Skin of body (tissue), 2 donors: ENCODE data around the gene AK5. TPM values are rescaled to one million over a fixed set of nuclear protein-coding genes. Genes with fewer than 3 reads are reported as not detected.

ENCODE experiments used
- DNase-seq: peaks from one replicate; lab custom pipeline; 2025; lab: John Stamatoyannopoulos, UW
- total RNA-seq: library from RNA; depleted of rRNA; stranded (reverse); fragments of >200 nt; gene quantifications from one replicate; pipeline ENCODE4 v1.2.3, GENCODE V29; 2014

Gene AK5
- total RNA-seq, 1 donor from 2014 or later: 6.4 TPM

GRCh38 chr1:77540501-77541161, 258.8 kb downstream of the AK5 start:
- no peak for DNase-seq

- DNase-seq: no peak
Measured at GRCh38 chr1:77541162-77541545, 259.3 kb downstream of the AK5 start.

- no peak for DNase-seq
Measured at GRCh38 chr1:77542813-77543420, 261.1 kb downstream of the AK5 start.

- no peak for DNase-seq
Measured at GRCh38 chr1:77543822-77544448, 262.1 kb downstream of the AK5 start.

- DNase-seq: no peak
Measured at GRCh38 chr1:77544845-77545244, 263.0 kb downstream of the AK5 start.

- DNase-seq: peak; percentile 48
Measured at GRCh38 chr1:77545970-77546369, 264.2 kb downstream of the AK5 start.

GRCh38 chr1:77546890-77547289, 265.1 kb downstream of the AK5 start:
- no peak for DNase-seq

GRCh38 chr1:77548285-77548684, 266.5 kb downstream of the AK5 start:
- no peak for DNase-seq

- DNase-seq: no peak
Measured at GRCh38 chr1:77550135-77550534, 268.3 kb downstream of the AK5 start.

GRCh38 chr1:77552626-77553025, 270.8 kb downstream of the AK5 start:
- DNase-seq: no peak

GRCh38 chr1:77553568-77554291, 271.9 kb downstream of the AK5 start:
- no peak for DNase-seq

- no peak for DNase-seq
Measured at GRCh38 chr1:77556045-77556444, 274.2 kb downstream of the AK5 start.

GRCh38 chr1:77557053-77557452, 275.2 kb downstream of the AK5 start:
- no peak for DNase-seq

GRCh38 chr1:77558591-77559164, 276.9 kb downstream of the AK5 start:
- DNase-seq: no peak

- no peak for DNase-seq
Measured at GRCh38 chr1:77560741-77561140, 278.9 kb downstream of the AK5 start.

GRCh38 chr1:77562596-77563150, 280.9 kb downstream of the AK5 start:
- DNase-seq: no peak

GRCh38 chr1:77565321-77565720, 283.5 kb downstream of the AK5 start:
- DNase-seq: no peak

GRCh38 chr1:77571642-77572041, 289.8 kb downstream of the AK5 start:
- no peak for DNase-seq

- no peak for DNase-seq
Measured at GRCh38 chr1:77579547-77579946, 297.7 kb downstream of the AK5 start.

GRCh38 chr1:77582905-77583304, 301.1 kb downstream of the AK5 start:
- no peak for DNase-seq

- no peak for DNase-seq
Measured at GRCh38 chr1:77583483-77583882, 301.7 kb downstream of the AK5 start.

GRCh38 chr1:77584884-77585283, 303.1 kb downstream of the AK5 start:
- no peak for DNase-seq
